ENCODE measurements around the gene MCM5. TPM values are rescaled to one million over a fixed set of nuclear protein-coding genes. Genes with fewer than 3 reads are reported as not detected.

The MCM5 gene
- total RNA-seq, 1 experiment from 2014 or later = 107 TPM

Other genes with a start within 250 kb of the MCM5 start
- gene HMGXB4, start 142.6 kb upstream of the MCM5 start, total RNA-seq (2022) = 22.3 and 22.6 TPM in 2 replicates
- 43.3 and 47.4 TPM in 2 replicates for gene TOM1, start 100.2 kb upstream of the MCM5 start, total RNA-seq (2022)
- gene HMOX1, start 19.0 kb upstream of the MCM5 start, total RNA-seq (2022) = 68.3 and 93.0 TPM in 2 replicates
- gene RASD2, start 140.7 kb downstream of the MCM5 start, total RNA-seq (2022) = 0.09 TPM in 1 of 2 replicates, not detected in the other
- 0.28 and 0.77 TPM in 2 replicates for gene MB, start 217.2 kb downstream of the MCM5 start, total RNA-seq (2022)
- gene APOL6, start 248.3 kb downstream of the MCM5 start, total RNA-seq (2022) = 10.0 and 13.9 TPM in 2 replicates